Measurements from ENCODE around the gene TCP11L2. TPM values are rescaled to one million over a fixed set of nuclear protein-coding genes. Genes with fewer than 3 reads are reported as not detected.
"Not testable (repeated sequence)": the region's sequence is repeated elsewhere in the genome, so short reads cannot be mapped to it uniquely, and the experiment has no call there.

Gene TCP11L2
- total and polyA plus RNA-seq, 2 experiments from 2014 or later = 17.7 to 26.2 TPM

GRCh38 chr12:106378788-106379187, 76.3 kb downstream of the TCP11L2 start:
- TF ChIP-seq EZH2 (IDR thresholded peaks at IDR 0.05; ENCODE audit: insufficient read depth, poor library complexity, severe bottlenecking) (no peak), EZH2phosphoT487 (IDR thresholded peaks at IDR 0.05; ENCODE audit: insufficient read depth, low read depth) (no peak)
- H3K9ac ChIP-seq = no peak overlapping the region
- H3K27ac ChIP-seq = no peak overlapping the region
- H2AFZ ChIP-seq = no peak overlapping the region
- no peak for DNase-seq
- H3K27me3 ChIP-seq (replicated peaks; ENCODE audit: insufficient read depth) = no peaks in the 10 kb centered on the region
- 96 to 97% methylated on average over 4 of the region's 4 CpGs for WGBS, 2 experiments (ENCODE audit: low coverage in 1 of 2, low lambda C conversion rate in 2 of 2, missing lambda C conversion rate in 2 of 2)
- no peaks in the 10 kb centered on the region for H3K9me2 ChIP-seq (ENCODE audit: insufficient read depth)
- H3K36me3 ChIP-seq (ENCODE audit: low read depth) = peaks cover 60% of the 10 kb centered on the region
- in situ Hi-C loops (cut with MboI) = loop anchor here (25.0 kb wide), 1 partner anchor 459 kb away; no protein-coding TSS in a partner anchor
- no peaks in the 10 kb centered on the region for H3K9me3 ChIP-seq (ENCODE audit: low read depth)
- H3K4me2 ChIP-seq (ENCODE audit: unreplicated experiment) = no peak overlapping the region
- H3K4me3 ChIP-seq = no peak overlapping the region
- no peaks in the 10 kb centered on the region for H3F3A ChIP-seq (ENCODE audit: insufficient read depth)
- no peaks in the 10 kb centered on the region for H4K20me1 ChIP-seq (ENCODE audit: insufficient read depth)
- no peaks in the 10 kb centered on the region for H3K79me2 ChIP-seq (ENCODE audit: insufficient read depth)
- H3K4me1 ChIP-seq (ENCODE audit: insufficient read depth) = no peaks in the 10 kb centered on the region

DNA sequence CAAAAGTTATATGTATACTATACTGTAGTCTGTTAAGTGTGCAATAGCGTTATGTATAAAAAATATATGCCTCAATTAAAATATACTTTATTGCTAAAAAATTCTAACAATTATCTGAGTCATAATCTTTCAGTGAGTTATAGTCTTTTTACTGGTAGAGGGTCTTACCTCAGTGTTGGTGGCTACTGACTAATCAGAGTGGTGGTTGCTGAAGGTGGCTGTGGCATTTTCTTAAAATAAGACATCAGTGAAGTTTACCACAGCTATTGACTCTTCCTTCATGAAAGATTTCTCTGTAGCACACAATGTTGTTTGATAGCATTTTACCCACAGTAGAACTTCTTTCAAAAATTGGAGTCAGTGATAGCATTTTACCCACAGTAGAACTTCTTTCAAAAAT, 78.4 kb downstream of the TCP11L2 start:
- Histone ChIP-seq H3K9me2 (ENCODE audit: insufficient read depth) (no peaks in the 10 kb centered on the region), H3K9ac (no peak overlapping the region), H3K4me3 (no peak overlapping the region), H3K4me1 (ENCODE audit: insufficient read depth) (no peaks in the 10 kb centered on the region), H3K27ac (no peak overlapping the region), H3K9me3 (ENCODE audit: low read depth) (no peaks in the 10 kb centered on the region), H3F3A (ENCODE audit: insufficient read depth) (no peaks in the 10 kb centered on the region), H3K4me2 (ENCODE audit: unreplicated experiment) (no peak overlapping the region), H2AFZ (no peak overlapping the region), H4K20me1 (ENCODE audit: insufficient read depth) (no peaks in the 10 kb centered on the region), H3K27me3 (replicated peaks; ENCODE audit: insufficient read depth) (no peaks in the 10 kb centered on the region), H3K36me3 (ENCODE audit: low read depth) (peaks cover 65% of the 10 kb centered on the region), H3K79me2 (ENCODE audit: insufficient read depth) (no peaks in the 10 kb centered on the region)
- 100% methylated on average over 1 of the region's 1 CpG for WGBS, 2 experiments (ENCODE audit: low coverage in 1 of 2, low lambda C conversion rate in 2 of 2, missing lambda C conversion rate in 2 of 2)
- in situ Hi-C loops (cut with MboI) = loop anchor here (10.0 to 25.0 kb wide), 2 partner anchors 456 to 534 kb away; no protein-coding TSS in a partner anchor
- no peak for DNase-seq
- TF ChIP-seq EZH2phosphoT487 (IDR thresholded peaks at IDR 0.05; ENCODE audit: insufficient read depth, low read depth) (no peak), EZH2 (IDR thresholded peaks at IDR 0.05; ENCODE audit: insufficient read depth, poor library complexity, severe bottlenecking) (no peak)

DNA sequence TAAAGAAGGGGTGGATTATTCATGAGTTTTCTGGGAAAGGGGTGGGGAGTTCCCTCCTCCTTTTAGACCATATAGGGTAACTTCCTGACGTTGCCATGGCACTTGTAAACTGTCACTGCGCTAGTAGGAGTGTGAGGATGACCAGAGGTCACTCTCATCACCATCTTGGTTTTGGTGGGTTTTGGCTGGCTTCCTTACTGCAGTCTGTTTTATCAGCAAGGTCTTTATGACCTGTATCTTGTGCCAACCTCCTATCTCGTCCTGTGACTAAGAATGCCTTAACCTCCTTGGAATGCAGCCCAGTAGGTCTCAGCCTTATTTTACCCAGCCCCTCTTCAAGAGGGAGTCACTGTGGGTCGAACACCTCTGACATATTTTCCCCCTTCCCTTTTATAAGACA, 79.3 kb downstream of the TCP11L2 start:
- H3K9me3 ChIP-seq (ENCODE audit: low read depth) = not testable (repeated sequence)
- in situ Hi-C loops (cut with MboI) = loop anchor here (10.0 to 25.0 kb wide), 2 partner anchors 455 to 533 kb away; no protein-coding TSS in a partner anchor

DNA sequence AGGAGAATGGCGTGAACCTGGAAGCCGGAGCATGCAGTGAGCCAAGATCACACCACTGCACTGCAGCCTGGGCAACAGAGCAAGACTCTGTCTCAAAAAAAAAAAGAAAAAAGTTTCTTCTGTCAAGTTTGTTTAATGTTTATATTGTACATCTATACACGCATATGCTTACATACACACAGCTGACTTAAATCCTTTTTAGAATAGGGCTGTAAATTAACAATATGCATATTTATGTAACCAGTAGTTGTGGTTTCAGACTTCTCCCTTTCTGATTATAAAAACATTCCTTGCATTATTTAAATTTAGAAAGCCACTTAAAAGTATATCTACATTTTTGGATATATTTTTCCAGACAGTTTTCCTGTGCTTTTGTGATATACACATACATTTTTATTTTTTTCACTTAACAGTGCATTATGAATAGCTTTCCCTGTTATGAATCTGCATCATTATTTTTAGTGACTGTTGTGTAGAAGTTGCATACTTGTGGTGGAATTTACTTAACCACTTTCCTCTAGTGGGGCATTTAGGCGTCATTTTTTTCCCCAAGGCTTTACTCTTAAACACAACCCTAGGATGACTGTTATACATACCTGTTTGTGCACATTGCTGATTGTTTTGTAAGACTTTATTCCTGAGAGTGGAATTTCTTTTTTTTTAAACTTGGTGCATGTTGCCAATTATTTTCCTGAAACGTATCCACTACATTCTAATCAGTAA, 84.4 kb downstream of the TCP11L2 start:
- WGBS, 2 experiments (ENCODE audit: low coverage in 1 of 2, low lambda C conversion rate in 2 of 2, missing lambda C conversion rate in 2 of 2) = 81 to 84% methylated on average over 5 of the region's 5 CpGs
- no peak overlapping the region for H3K9ac ChIP-seq
- in situ Hi-C loops (cut with MboI) = loop anchor here (10.0 to 25.0 kb wide), 2 partner anchors 450 to 528 kb away; no protein-coding TSS in a partner anchor
- DNase-seq = peak; percentile 40
- no peak overlapping the region for H3K27ac ChIP-seq
- no peak overlapping the region for H2AFZ ChIP-seq
- H3K79me2 ChIP-seq (ENCODE audit: insufficient read depth) = no peaks in the 10 kb centered on the region
- H3K9me2 ChIP-seq (ENCODE audit: insufficient read depth) = no peaks in the 10 kb centered on the region
- H3K9me3 ChIP-seq (ENCODE audit: low read depth) = no peaks in the 10 kb centered on the region
- no peak overlapping the region for H3K4me3 ChIP-seq
- no peaks in the 10 kb centered on the region for H3K27me3 ChIP-seq (replicated peaks; ENCODE audit: insufficient read depth)
- H3F3A ChIP-seq (ENCODE audit: insufficient read depth) = no peaks in the 10 kb centered on the region
- TF ChIP-seq EZH2 (IDR thresholded peaks at IDR 0.05; ENCODE audit: insufficient read depth, poor library complexity, severe bottlenecking) = no peak
- TF ChIP-seq EZH2phosphoT487 (IDR thresholded peaks at IDR 0.05; ENCODE audit: insufficient read depth, low read depth) = no peak
- no peaks in the 10 kb centered on the region for H3K4me1 ChIP-seq (ENCODE audit: insufficient read depth)
- no peaks in the 10 kb centered on the region for H4K20me1 ChIP-seq (ENCODE audit: insufficient read depth)
- H3K36me3 ChIP-seq (ENCODE audit: low read depth) = peaks cover 20% of the 10 kb centered on the region; the same call in 1 of the 2 replicates
- no peak overlapping the region for H3K4me2 ChIP-seq (ENCODE audit: unreplicated experiment)

More for the DNA sequence above, 79.3 kb downstream of the TCP11L2 start:
- H3K9ac ChIP-seq; H3F3A ChIP-seq (ENCODE audit: insufficient read depth); H3K4me1 ChIP-seq (ENCODE audit: insufficient read depth); H3K79me2 ChIP-seq (ENCODE audit: insufficient read depth); H3K4me2 ChIP-seq (ENCODE audit: unreplicated experiment); H3K9me2 ChIP-seq (ENCODE audit: insufficient read depth); DNase-seq; H2AFZ ChIP-seq; H3K4me3 ChIP-seq; H3K27me3 ChIP-seq (replicated peaks; ENCODE audit: insufficient read depth); H4K20me1 ChIP-seq (ENCODE audit: insufficient read depth); H3K27ac ChIP-seq: not testable (repeated sequence)
- 91 to 100% methylated on average over 4 of the region's 4 CpGs for WGBS, 2 experiments (ENCODE audit: low coverage in 1 of 2, low lambda C conversion rate in 2 of 2, missing lambda C conversion rate in 2 of 2)
- H3K36me3 ChIP-seq (ENCODE audit: low read depth) = peaks cover 57% of the 10 kb centered on the region
